HG02642 (cell line): ENCODE data around the gene SPON2.

Experiments
- ATAC-seq: cut with Tn5 transposase; IDR thresholded peaks from one replicate; pipeline ENCODE4 v1.9.1; 2021; ENCODE audit warnings: mild to moderate bottlenecking; ENCODE audit not compliant: unreplicated experiment, poor library complexity

The SPON2 gene

DNA sequence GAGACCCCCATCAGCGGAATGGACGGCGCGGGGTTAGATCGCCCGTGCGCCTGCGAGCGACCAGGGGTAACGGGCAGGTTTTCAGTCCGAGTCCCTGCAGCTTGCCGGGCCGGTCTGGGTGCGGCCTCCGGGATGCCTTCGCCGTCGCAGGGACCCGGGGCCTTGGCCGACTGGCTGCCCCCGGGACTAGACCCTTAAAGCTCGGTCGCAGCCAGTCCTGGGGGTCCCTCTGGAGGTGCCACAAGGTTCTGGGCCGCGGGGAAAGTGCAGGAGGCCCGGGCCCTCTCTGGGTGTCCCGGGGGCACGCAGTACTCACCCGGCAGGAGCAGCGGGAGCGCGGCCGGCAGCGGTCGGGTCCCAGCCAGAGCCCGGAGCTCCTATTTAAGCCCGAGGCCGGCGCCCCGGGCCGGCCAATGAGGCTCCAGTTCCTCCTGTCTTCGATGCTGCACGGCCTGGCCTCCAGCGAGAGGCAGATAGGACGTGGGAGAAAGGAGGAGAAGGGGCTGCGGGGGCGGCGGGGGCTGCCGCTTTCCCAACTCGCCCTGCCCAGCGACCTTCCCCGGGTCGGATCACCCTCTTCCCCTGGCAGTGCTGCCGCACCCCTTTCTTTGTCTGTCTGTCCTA is at the start of gene SPON2:
Gene SPON2 (minus strand): TSS at position 356 of the 624 bp plus-strand sequence.
- ATAC-seq = no peak

DNA sequence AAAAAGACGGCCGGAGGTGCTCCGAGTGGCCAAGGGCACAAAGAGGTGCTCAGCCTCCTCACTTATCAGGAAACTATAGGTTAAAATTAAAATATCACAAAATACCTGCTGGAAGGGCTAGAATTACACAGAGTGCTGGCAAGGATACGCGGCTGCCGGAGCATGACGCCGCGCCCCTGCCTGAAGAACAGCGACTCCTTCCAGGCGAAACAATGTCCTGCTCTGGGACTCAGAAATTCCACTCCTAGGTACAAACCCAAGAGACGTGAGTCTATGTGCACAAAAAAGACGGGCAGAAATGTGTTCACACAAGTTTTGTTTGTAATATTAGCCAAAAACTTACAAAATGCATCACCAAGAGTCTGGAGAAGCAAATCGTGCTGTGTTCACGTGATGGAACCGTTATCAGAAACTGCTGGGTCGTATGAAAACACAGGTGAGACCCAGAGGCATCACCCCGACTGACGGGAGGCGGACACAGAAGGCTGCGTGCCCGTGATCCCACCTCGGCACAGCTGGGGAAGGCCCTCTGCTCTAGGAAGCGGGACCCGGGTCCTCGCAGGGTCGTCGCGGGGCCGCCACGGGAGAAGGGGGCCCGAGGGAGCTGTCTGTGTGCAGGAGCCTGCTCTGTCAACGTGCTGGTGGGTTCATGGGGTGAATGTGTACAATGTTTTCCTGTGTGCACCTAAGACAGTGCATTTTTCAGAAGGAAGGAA is 48.9 kb upstream of the SPON2 start:
- ATAC-seq = no peak

DNA sequence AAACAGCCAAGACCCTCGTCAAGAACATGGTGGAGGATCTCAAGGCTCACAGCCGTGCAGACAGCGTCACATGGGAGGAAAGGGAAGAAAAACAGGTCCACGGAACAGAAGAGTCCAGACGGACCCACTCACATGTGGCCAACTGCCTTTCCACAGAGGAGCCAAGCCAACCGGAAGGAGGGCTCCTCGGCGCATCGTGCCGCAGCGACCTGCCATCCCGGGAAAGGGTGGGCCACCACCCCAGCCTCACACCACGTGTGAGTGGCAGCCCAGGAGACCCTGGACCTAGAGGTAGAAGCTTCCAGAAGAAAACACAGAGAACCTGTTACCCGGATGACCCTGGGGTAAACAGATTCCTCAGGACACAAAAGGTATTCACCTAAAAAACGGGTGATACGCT is 48.2 kb upstream of the SPON2 start:
- no peak for ATAC-seq

GRCh38 chr4:1219566-1219950 is 47.2 kb upstream of the SPON2 start:
- ATAC-seq = no peak

GRCh38 chr4:1218634-1219565 is 46.5 kb upstream of the SPON2 start:
- ATAC-seq = peak; percentile 64

DNA sequence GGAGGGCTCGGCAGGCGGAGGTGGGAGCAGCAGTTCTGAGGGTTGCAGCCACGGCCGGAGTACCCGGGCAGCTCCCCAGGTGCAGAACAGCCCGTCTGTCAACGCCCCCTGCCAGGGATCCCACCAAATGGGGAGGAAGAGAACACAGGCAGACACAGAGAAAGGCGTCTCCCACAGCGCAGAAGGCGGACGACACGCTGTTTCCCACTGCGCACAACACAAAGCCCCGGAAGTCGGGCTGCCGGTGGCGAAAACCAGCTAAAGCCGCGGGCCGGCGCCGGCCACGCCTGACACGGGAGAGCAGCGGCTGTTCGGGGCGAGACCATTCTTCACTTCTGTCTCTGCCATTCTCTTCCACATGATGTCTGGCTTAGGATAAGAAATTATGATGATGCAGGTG is 45.0 kb upstream of the SPON2 start:
- no peak for ATAC-seq

- no peak for ATAC-seq
Observed at GRCh38 chr4:1216869-1217294, 44.5 kb upstream of the SPON2 start.

- ATAC-seq = no peak
Observed at GRCh38 chr4:1216076-1216614, 43.8 kb upstream of the SPON2 start.

GRCh38 chr4:1215141-1216075 is 43.0 kb upstream of the SPON2 start:
- ATAC-seq = peak; percentile 49

DNA sequence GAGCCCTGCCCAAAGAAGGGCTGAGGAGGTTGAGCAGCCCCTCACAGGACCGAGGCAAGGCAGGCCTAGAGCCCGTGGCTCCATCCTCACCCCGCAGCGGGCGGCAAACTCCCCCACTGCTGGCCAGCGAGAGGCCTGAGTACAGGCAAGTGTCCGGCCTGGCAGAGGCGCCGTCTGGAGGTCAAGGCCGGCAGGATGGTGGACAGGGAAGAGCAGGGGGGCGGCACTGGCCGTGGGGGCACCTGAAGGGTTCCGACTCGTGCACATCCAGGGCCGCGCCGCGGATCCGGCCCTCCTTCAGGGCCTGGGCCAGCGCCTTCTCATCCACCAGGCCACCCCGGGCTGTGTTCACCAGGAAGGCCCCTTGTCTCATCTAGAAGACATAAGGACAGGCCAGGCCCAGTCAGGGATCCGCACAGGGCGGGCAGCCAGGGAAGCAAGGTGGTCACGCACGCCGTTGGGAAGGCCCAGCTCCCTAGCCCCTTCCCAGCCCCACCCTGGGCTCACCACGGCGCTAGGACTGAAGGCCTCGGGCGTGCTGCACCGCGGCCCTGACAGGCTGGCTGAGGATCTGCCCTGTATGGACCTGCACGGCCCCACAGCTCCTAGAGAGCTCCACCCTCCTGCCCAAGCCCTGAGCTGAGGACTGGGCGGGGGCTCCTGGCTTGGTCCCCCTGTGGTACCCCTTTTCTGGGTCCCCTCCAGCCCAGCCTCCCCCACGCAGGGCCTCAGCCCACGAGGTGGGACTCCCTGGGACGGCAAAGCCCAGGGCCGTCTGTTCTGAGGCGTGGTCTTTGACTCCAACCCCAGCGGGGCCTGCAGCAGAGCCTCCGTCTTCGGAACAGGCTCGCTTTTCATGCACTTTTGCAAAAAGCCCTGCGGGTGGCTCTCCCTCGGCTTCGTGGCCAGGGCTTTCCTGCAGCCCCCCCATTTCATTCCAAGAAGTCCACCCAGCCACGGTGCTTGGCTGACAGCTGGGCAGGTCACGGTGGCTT is 42.0 kb upstream of the SPON2 start:
- ATAC-seq = no peak

DNA sequence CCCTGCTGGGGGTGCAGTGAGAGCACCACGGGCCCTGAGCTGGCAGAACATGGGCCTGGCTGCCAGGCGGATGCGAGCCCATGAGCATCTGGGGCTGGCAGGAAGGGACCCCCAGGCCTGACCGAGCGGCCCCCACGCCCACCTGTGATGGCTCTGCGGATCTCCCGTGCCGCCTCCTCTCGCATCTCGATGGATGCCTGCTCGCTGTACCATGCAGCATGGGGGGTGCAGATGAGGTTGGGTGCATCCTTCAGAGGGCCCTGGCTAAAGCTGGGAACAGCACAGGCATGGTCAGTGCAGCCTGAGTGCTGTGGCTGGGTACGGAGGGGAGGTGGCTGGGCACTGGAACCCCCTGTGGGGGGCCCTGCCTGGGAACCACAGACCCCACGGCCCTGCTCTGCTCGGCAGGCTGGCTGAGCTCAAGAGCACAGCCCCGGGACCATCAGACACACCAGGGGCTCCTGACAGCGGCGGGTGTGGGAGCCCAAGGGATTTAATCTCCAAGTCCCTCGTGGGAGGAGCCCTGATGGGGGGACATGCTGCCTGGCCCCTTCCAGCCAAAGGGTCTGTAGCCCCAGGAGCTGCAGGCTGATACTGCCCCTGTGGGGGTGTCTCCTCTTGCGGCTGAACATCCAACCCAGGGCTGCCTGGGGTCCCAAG is 41.1 kb upstream of the SPON2 start:
- no peak for ATAC-seq

- no peak for ATAC-seq
Observed at GRCh38 chr4:1212546-1213335, 40.4 kb upstream of the SPON2 start.

DNA sequence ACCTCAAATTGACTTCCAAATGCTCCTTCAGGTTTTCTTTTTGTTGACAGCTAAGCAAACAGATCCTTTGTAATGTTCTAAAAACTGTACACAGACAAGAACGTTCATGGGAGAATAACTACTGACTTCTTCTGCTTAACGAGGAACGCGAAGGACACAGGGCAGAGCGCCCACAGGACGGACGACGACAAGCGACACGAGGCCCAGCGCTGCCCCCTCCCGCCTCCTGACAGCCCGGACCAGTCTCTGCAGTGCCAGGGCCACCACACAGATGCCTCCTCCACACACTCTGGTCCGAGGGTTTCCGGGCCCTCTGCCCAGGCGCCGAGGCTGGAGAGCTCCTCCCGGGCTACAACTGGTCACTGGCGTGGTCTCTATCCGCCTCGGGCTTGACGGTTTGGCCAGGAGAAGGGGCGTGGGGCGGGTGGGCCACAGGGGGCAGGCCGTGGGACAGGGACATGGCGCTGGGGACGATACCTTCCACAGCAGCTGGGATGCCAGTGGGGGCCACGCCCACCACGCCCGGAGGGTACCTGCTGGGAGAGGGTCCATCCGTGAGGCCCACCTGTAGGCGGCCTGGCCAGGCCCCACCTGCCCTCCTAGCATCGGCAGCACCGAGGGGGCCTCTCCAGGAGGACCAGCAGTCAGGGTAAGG is 39.6 kb upstream of the SPON2 start:
- no peak for ATAC-seq

DNA sequence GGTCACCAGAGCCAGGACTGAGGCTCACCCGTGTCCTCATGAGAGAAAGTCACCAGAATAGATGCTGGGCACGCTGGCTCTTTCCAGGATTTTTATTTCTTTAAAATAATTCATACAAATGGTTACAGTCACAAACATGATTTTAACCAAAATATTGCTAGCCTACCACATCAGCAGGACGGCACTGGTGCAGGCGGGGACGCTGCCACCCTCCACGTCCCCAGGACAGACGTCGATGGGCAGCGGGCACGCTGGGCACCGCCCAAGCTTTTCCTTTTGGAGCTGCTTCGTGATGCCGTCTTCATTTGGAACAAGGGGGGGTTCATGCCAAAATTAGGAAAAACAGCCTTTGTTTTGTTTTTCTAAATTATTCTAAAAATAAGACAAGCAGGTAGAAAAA is 39.0 kb upstream of the SPON2 start:
- no peak for ATAC-seq

- no peak for ATAC-seq
Observed at GRCh38 chr4:1210971-1211370, 38.6 kb upstream of the SPON2 start.

DNA sequence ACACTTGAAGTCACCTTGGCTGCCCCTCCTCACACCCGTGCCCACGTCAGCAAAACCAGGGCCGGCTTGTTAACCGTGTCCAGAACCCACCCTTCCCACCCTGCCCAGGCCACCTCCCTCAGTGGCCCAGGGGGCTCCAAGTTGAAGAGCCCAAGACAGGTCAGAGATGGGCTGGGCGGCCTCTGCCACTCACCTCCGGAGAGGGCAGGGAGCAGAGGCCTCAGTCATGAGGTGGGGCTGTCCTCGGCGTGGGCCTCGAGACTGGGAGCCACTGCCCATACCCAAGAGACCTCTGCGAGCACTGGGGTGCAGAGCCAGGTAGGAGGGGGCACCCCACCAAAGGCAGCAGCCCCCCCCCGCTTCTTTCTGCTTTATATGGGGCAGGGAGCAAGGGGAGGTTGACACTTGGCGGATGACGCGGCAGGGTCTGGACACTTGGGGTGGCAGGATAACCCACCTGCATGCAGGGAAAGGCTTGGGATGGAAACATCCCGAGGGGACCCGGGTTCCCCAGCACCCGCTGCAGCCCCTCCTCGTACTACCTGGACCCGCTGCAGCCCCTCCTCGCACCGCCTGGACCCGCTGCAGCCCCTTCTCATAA is 38.0 kb upstream of the SPON2 start:
- no peak for ATAC-seq
